Esophagus (tissue), 2 donors: ENCODE measurements around the gene HNF4A. TPM values are rescaled to one million over a fixed set of nuclear protein-coding genes. Genes with fewer than 3 reads are reported as not detected.

Experiments used
- H3K27ac ChIP-seq, 2 donors: one replicate each; pipeline ENCODE4 v1.5.1; 2013; ENCODE audit warnings: low read depth in 2 of 2, mild to moderate bottlenecking in 2 of 2, inconsistent platforms in 1 of 2, low read length in 1 of 2, moderate library complexity in 1 of 2
- H3K27me3 ChIP-seq, 2 donors: one replicate each; pipeline ENCODE4 v1.6.1; 2013; ENCODE audit warnings: low read length in 2 of 2, control low read depth in 1 of 2, mild to moderate bottlenecking in 1 of 2; ENCODE audit not compliant: insufficient read depth in 2 of 2, control insufficient read depth in 1 of 2
- H3K36me3 ChIP-seq, 2 donors: one replicate each; pipeline ENCODE4 v1.6.1; 2013; ENCODE audit warnings: low read length in 1 of 2; ENCODE audit not compliant: control insufficient read depth in 2 of 2, insufficient read depth in 2 of 2
- H3K4me1 ChIP-seq, 2 donors: one replicate each; pipeline ENCODE4 v1.6.1; 2013; ENCODE audit warnings: low read length in 1 of 2; ENCODE audit not compliant: control insufficient read depth in 2 of 2, insufficient read depth in 2 of 2
- H3K4me3 ChIP-seq, 2 donors: one replicate each; pipeline ENCODE4 v1.5.1; 2013; ENCODE audit warnings: low read length in 2 of 2, mild to moderate bottlenecking in 2 of 2, low read depth in 1 of 2, moderate library complexity in 1 of 2
- H3K9me3 ChIP-seq, 2 donors: one replicate each; pipeline ENCODE4 v1.6.1; 2013; ENCODE audit warnings: mild to moderate bottlenecking in 2 of 2, low read depth in 1 of 2, low read length in 1 of 2, moderate library complexity in 1 of 2; ENCODE audit not compliant: control insufficient read depth in 2 of 2, insufficient read depth in 1 of 2
- WGBS, 2 donors: extraction: QIAGEN DNeasy Blood & Tissue Kit; methylation state at CpG; one replicate each; pipeline ENCODE4 v1.1.7; 2013; 5-methylcytosine and 5-hydroxymethylcytosine counted together
- polyA plus RNA-seq, 2 donors: library from polyadenylated mRNA; stranded (reverse); fragments of 200-250 nt; gene quantifications; one replicate each; pipeline ENCODE4 v1.2.3, GENCODE V29; 2013
- donor health status: healthy with polysubstance abuse.
- donor health status: Bipolar disorder and iron deficiency.

HNF4A gene
- polyA plus RNA-seq, 2 donors: 0.02 TPM

GRCh38 chr20:44411020-44411756 lies 55.7 kb downstream of the HNF4A start:
- no peaks in the 10 kb centered on the region for H3K36me3 ChIP-seq
- H3K4me3 ChIP-seq: no peak overlapping the region
- WGBS, 2 donors: 47 to 67% methylated on average over 28 of the region's 28 CpGs

GRCh38 chr20:44411757-44412401 lies 56.4 kb downstream of the HNF4A start:
- Histone ChIP-seq H3K4me1 (peaks cover 0 to under 1% of the 10 kb centered on the region in 2 donors), H3K27me3 (no peaks in the 10 kb centered on the region), H3K27ac (no peak overlapping the region), H3K9me3 (no peaks in the 10 kb centered on the region), H3K36me3 (no peaks in the 10 kb centered on the region), H3K4me3 (no peak overlapping the region)
- 75 to 80% methylated on average over 10 of the region's 10 CpGs for WGBS, 2 donors

More at GRCh38 chr20:44411020-44411756, 55.7 kb downstream of the HNF4A start:
- Histone ChIP-seq H3K4me1 (peaks cover 0 to 4% of the 10 kb centered on the region in 2 donors), H3K27ac (no peak overlapping the region), H3K27me3 (no peaks in the 10 kb centered on the region), H3K9me3 (no peaks in the 10 kb centered on the region)

- 60 to 66% methylated on average over 24 of the region's 24 CpGs for WGBS, 2 donors
Measured at GRCh38 chr20:44412402-44413144, 57.1 kb downstream of the HNF4A start.

DNA sequence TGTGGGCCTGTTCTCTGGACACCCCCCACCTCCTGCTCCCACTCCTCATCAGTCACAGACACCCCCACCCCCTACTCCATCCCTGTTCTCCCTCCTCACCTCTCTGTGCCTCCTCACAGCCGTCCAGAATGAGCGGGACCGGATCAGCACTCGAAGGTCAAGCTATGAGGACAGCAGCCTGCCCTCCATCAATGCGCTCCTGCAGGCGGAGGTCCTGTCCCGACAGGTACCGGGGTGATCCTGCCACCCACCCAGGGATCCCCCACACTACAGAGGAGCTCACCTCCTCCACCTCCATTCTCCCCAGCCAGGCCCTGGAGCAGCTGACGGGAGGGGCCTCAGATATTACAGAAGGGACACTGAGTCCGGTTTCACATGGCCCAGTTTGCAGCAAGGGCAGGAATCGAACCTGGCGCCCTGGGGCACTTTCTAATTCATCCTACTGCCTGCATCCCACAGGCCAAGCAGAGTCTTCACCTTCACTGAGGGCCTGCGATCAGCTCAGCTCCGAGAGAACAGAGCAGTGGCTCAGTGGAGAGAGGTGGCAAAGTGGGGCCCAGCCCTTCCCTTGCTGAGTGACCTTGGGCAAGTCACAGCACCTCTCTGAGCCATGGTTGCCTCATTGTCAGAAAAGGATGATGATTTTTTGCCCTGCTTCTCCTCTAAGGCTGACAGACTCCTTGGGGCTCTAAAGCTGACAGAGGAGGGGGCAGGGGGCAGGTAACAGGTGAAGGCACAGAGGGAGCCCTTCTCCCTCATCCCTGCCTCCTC lies 58.3 kb downstream of the HNF4A start:
- Histone ChIP-seq H3K9me3 (no peaks in the 10 kb centered on the region), H3K4me3 (no peak overlapping the region), H3K27me3 (no peaks in the 10 kb centered on the region), H3K27ac (no peak overlapping the region), H3K4me1 (no peaks in the 10 kb centered on the region), H3K36me3 (no peaks in the 10 kb centered on the region)
- WGBS, 2 donors: 88 to 90% methylated on average over 14 of the region's 14 CpGs

More at GRCh38 chr20:44412402-44413144, 57.1 kb downstream of the HNF4A start:
- no peaks in the 10 kb centered on the region for H3K4me1 ChIP-seq
- H3K9me3 ChIP-seq: no peaks in the 10 kb centered on the region
- no peak overlapping the region for H3K27ac ChIP-seq
- no peaks in the 10 kb centered on the region for H3K27me3 ChIP-seq
- H3K4me3 ChIP-seq: no peak overlapping the region
- H3K36me3 ChIP-seq: no peaks in the 10 kb centered on the region

DNA sequence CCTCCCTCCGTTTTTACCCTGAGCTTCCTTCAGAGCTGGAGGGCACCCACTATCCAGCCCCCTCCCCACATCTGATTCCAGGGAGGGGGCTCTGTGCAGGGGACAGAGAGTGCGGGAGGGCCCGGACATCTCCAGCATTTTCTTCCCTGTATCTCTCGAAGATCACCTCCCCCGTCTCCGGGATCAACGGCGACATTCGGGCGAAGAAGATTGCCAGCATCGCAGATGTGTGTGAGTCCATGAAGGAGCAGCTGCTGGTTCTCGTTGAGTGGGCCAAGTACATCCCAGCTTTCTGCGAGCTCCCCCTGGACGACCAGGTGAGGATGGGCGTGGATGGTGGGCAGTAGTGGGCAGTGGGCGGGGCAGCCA lies 58.8 kb downstream of the HNF4A start:
- no peaks in the 10 kb centered on the region for H3K27me3 ChIP-seq
- H3K4me3 ChIP-seq: no peak overlapping the region

DNA sequence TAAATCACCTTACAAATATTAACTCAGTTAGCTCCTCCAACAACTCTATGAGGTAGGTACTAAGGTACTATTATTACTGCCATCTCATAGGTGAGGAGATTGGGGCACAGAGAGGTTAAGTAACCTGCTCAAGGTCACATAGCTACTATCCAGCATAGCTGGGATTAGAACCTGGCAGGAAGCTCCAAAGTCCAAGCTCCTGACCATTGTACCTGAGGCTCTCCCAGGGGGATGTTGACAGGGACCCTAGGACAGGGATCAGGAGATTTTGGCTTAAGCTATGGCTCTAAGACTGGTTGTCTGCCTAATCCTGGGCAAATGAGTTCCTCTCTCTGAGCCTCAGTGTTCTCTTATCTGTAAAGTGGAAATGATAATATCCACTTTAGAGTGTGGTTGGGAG lies 59.3 kb downstream of the HNF4A start:
- H3K27me3 ChIP-seq: no peaks in the 10 kb centered on the region
- H3K27ac ChIP-seq: no peak overlapping the region
- H3K4me1 ChIP-seq: no peaks in the 10 kb centered on the region
- H3K9me3 ChIP-seq: no peaks in the 10 kb centered on the region
- H3K4me3 ChIP-seq: no peak overlapping the region
- H3K36me3 ChIP-seq: no peaks in the 10 kb centered on the region

More for the DNA sequence above, 58.8 kb downstream of the HNF4A start:
- no peaks in the 10 kb centered on the region for H3K9me3 ChIP-seq
- H3K36me3 ChIP-seq: no peaks in the 10 kb centered on the region
- 78 to 85% methylated on average over 16 of the region's 16 CpGs for WGBS, 2 donors
- H3K27ac ChIP-seq: no peak overlapping the region
- no peaks in the 10 kb centered on the region for H3K4me1 ChIP-seq

GRCh38 chr20:44415833-44416715 lies 60.6 kb downstream of the HNF4A start:
- H3K27me3 ChIP-seq: no peaks in the 10 kb centered on the region
- no peak overlapping the region for H3K4me3 ChIP-seq
- H3K4me1 ChIP-seq: no peaks in the 10 kb centered on the region
- H3K27ac ChIP-seq: no peak overlapping the region
- WGBS, 2 donors: 83 to 87% methylated on average over 13 of the region's 13 CpGs
- H3K9me3 ChIP-seq: no peaks in the 10 kb centered on the region
- H3K36me3 ChIP-seq: no peaks in the 10 kb centered on the region

- no peaks in the 10 kb centered on the region for H3K27me3 ChIP-seq
- no peak overlapping the region for H3K4me3 ChIP-seq
- H3K9me3 ChIP-seq: no peaks in the 10 kb centered on the region
- no peaks in the 10 kb centered on the region for H3K36me3 ChIP-seq
- no peaks in the 10 kb centered on the region for H3K4me1 ChIP-seq
- H3K27ac ChIP-seq: no peak overlapping the region
- 81 to 83% methylated on average over 13 of the region's 13 CpGs for WGBS, 2 donors
Measured at GRCh38 chr20:44418069-44418905, 62.8 kb downstream of the HNF4A start.
